ENCODE results near the gene SNX14.

SNX14 gene

GRCh38 chr6:85593438-85594196 lies at the start of gene SNX14:
Gene SNX14, minus strand, starts transcription at chr6:85593858. Its CDS starts 140 bp downstream, at chr6:85593718.
- peak; percentile 98 for DNase-seq (ENCODE audit: extremely low read depth, insufficient read length)
- peak within 1 kb of the TSS; percentile 88 for H3K4me3 ChIP-seq (replicated peaks; ENCODE audit: low read depth, low read length)
- no peaks in the 10 kb centered on the region for H3K27me3 ChIP-seq (replicated peaks; ENCODE audit: control insufficient read depth, insufficient read depth, low read length)
- TF ChIP-seq, protein P1, sequence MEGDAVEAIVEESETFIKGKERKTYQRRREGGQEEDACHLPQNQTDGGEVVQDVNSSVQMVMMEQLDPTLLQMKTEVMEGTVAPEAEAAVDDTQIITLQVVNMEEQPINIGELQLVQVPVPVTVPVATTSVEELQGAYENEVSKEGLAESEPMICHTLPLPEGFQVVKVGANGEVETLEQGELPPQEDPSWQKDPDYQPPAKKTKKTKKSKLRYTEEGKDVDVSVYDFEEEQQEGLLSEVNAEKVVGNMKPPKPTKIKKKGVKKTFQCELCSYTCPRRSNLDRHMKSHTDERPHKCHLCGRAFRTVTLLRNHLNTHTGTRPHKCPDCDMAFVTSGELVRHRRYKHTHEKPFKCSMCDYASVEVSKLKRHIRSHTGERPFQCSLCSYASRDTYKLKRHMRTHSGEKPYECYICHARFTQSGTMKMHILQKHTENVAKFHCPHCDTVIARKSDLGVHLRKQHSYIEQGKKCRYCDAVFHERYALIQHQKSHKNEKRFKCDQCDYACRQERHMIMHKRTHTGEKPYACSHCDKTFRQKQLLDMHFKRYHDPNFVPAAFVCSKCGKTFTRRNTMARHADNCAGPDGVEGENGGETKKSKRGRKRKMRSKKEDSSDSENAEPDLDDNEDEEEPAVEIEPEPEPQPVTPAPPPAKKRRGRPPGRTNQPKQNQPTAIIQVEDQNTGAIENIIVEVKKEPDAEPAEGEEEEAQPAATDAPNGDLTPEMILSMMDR (IDR thresholded peaks at IDR 0.05; ENCODE audit: insufficient read depth, low read length, poor library complexity, severe bottlenecking): peak; percentile 10
- no peaks in the 10 kb centered on the region for H3K36me3 ChIP-seq (ENCODE audit: control insufficient read depth, insufficient read depth, low read length)

- Histone ChIP-seq H3K36me3 (ENCODE audit: control insufficient read depth, insufficient read depth, low read length) (peaks cover 3% of the 10 kb centered on the region), H3K4me3 (replicated peaks; ENCODE audit: low read depth, low read length) (peak within 1 kb of the TSS; percentile 100), H3K27me3 (replicated peaks; ENCODE audit: control insufficient read depth, insufficient read depth, low read length) (no peaks in the 10 kb centered on the region)
- TF ChIP-seq, protein P1 (IDR thresholded peaks at IDR 0.05; ENCODE audit: insufficient read depth, low read length, poor library complexity, severe bottlenecking): no peak
- DNase-seq (ENCODE audit: extremely low read depth, insufficient read length): peak; percentile 100
Observed at GRCh38 chr6:85642774-85643536, 49.3 kb upstream of the SNX14 start, which contains the start of gene SYNCRIP. Gene SYNCRIP, minus strand, starts transcription at chr6:85642886. Its CDS starts 1,447 bp downstream, at chr6:85641439.

- TF ChIP-seq, protein P1 (IDR thresholded peaks at IDR 0.05; ENCODE audit: insufficient read depth, low read length, poor library complexity, severe bottlenecking): no peak
- Histone ChIP-seq H3K4me3 (replicated peaks; ENCODE audit: low read depth, low read length) (peak overlapping the region; percentile 100), H3K27me3 (replicated peaks; ENCODE audit: control insufficient read depth, insufficient read depth, low read length) (no peaks in the 10 kb centered on the region), H3K36me3 (ENCODE audit: control insufficient read depth, insufficient read depth, low read length) (peaks cover 4% of the 10 kb centered on the region)
- DNase-seq (ENCODE audit: extremely low read depth, insufficient read length): peak; percentile 75
Observed at GRCh38 chr6:85641897-85642773, 48.5 kb upstream of the SNX14 start.

DNA sequence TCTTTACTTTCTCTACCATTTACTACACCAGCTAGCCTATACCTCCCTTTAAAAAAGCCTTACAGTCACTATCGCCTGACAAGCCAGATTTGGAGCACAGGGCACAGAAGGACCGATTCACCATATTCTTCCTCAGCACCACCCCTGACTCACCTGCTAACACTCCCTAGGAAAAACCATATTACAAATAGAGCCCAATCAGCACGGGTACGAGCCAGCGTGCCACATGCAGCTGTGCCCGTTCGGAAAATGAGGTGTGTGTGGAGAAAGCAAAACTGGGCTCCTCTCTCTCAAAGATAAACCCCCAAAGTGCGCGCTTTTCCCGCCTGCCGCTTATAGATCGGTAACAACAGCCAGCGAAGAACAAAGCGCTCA lies 47.9 kb upstream of the SNX14 start:
- TF ChIP-seq, protein P1 (IDR thresholded peaks at IDR 0.05; ENCODE audit: insufficient read depth, low read length, poor library complexity, severe bottlenecking): no peak
- Histone ChIP-seq H3K36me3 (ENCODE audit: control insufficient read depth, insufficient read depth, low read length) (peaks cover 7% of the 10 kb centered on the region), H3K4me3 (replicated peaks; ENCODE audit: low read depth, low read length) (peak overlapping the region; percentile 100), H3K27me3 (replicated peaks; ENCODE audit: control insufficient read depth, insufficient read depth, low read length) (no peaks in the 10 kb centered on the region)
- DNase-seq (ENCODE audit: extremely low read depth, insufficient read length): no peak

- TF ChIP-seq, protein P1 (IDR thresholded peaks at IDR 0.05; ENCODE audit: insufficient read depth, low read length, poor library complexity, severe bottlenecking): no peak
- peaks cover 7% of the 10 kb centered on the region for H3K36me3 ChIP-seq (ENCODE audit: control insufficient read depth, insufficient read depth, low read length)
- DNase-seq (ENCODE audit: extremely low read depth, insufficient read length): no peak
- H3K27me3 ChIP-seq (replicated peaks; ENCODE audit: control insufficient read depth, insufficient read depth, low read length): no peaks in the 10 kb centered on the region
- peak overlapping the region; percentile 100 for H3K4me3 ChIP-seq (replicated peaks; ENCODE audit: low read depth, low read length)
Observed at GRCh38 chr6:85640821-85641220, 47.2 kb upstream of the SNX14 start.
